Fibroblast of peridontal ligament (primary cell): ENCODE results near the gene SLC9A6.
A peak's percentile ranks its signal among the peaks of the same experiment; 100 is the strongest.

Experiments
- DNase-seq: peaks from one replicate; pipeline ENCODE4 v3.0.0-alpha.2; 2010; ENCODE audit errors: extremely low read depth

Gene SLC9A6

DNA sequence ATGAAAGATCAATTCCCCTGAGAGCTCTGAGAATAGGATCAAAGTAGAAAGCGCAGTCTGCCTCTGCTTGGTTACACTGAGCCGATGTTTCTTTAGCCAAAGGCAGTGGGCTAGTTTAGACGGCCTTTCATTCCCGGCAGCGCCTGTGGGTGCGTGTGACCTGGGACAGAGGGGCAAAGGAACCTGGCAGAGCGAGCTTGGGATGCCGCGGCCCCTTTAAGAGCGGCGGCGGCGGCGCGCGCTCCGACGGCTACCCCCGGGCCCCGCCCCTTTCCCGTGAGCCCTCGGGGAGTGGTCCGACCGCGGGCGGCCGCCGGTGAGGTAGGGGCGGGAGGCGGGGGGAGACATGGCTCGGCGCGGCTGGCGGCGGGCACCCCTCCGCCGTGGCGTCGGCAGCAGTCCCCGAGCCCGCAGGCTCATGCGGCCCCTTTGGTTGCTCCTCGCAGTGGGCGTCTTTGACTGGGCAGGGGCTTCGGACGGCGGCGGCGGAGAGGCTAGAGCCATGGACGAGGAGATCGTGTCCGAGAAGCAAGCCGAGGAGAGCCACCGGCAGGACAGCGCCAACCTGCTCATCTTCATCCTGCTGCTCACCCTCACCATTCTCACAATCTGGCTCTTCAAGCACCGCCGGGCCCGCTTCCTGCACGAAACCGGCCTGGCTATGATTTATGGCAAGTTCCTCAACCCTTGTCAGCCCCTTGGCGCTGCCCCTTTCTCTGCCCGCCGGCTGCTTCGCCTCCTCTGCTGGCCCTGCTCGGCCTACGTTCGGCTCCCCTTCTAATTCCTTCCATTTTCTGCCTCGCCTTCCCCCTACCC is at the start of gene SLC9A6:
Gene SLC9A6, plus strand, starts transcription at position 279 of the 816 bp plus-strand sequence. Its CDS starts 224 bp downstream, at position 503.
- peak; percentile 17 for DNase-seq

DNA sequence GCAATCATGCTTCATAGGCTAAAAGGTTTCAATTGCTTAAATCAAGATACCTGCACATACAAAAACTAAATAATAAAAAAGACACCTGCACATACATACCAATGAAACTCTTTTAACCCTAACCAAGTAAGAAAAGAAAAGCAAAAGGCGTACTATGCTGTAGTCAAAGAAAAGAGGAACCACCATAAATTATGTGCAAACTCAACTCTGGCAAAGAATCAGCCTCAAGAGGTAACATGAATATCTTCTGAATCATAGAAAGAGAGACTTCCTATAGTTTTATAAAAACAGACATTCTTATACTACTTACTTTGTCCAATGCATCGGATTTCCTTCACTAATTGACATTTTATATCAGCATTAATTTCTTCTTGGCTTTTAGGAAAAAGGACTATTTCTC is 40.7 kb upstream of the SLC9A6 start:
- DNase-seq, result no peak

DNA sequence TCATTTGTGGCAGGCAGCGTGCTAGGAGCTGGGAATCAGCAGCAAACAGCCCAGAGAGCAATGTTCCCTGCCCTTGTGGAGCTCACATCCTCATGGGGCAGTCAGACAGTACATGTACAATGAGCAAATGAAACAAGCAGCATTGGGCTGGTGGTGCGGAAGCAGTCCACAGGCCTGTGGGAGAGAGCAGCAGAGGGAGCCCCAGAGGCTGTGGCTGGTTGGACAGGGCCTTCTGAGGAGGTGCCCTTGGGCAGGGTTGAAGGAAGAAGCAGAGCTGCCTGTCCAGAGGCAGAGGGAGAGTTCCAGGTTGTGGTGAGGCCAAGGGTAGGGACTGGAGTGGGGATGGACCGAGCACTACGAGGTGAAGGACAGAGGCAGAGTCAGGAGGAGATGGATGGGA is 33.9 kb upstream of the SLC9A6 start:
- DNase-seq, result no peak

DNA sequence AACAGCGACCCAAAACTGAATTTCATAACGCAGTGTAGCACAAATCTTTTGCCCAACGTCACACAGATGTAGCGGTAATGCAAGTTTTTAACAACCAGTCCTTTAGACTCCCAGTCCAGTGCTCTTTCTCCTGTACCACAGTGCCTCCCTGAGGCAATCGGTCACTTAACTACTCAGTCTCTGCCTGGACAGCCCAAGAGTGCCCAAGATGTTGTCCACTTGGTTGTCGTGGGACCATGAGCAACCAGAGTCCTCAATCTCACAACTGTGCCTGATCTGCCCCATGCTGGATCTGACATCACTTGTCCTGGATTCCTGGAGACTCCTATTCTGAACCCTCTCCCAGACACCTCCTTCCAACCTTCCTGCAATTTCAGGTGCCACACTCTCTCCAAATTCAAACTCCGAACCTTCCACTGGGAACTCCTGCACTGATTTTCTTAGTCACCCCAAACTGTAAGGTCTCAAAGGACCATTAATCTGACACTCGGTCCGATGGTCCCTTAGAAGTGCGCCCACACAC is 12.1 kb upstream of the SLC9A6 start:
- DNase-seq, result peak; percentile 23

DNA sequence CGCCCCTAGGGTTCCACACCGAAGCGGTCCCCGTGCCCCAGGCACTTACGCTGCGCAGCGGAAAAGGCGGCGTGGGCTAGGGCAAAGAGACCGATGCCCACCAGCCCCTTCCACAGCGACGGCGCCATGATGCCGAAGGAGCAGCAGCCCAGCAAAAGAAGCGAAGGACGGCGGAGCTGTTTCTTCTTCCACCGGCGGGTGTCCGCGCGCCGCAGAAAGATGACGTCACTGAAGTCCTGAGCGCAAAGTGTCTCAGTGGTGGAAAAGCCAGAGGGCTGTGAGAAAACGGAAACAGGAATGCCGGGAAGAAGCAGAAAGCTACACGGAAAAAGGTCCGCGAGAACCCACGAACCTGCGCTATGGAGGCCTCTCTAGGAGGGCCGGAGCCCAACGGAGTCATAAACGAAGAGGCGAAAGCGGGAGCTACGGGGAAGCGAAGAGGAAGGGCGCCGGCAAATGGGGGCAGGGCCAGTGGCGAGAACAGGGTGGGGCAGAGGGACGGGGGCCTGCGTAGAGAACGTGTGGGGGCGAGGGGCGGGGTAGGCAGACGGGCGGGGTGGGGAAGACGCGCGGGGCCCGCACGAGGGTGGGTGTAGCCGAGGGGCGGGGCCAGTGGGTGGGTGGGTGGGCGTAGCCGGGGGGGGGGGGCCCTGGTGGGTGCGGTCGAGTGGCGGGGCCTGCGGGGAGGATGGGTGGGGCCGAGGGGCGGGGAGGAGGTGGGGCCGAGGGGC is 11.5 kb upstream of the SLC9A6 start, which contains the start of gene MMGT1:
Gene MMGT1, minus strand, starts transcription at position 441 of the 731 bp plus-strand sequence. Its CDS starts 313 bp downstream, at position 128.
- DNase-seq, result peak; percentile 83

DNA sequence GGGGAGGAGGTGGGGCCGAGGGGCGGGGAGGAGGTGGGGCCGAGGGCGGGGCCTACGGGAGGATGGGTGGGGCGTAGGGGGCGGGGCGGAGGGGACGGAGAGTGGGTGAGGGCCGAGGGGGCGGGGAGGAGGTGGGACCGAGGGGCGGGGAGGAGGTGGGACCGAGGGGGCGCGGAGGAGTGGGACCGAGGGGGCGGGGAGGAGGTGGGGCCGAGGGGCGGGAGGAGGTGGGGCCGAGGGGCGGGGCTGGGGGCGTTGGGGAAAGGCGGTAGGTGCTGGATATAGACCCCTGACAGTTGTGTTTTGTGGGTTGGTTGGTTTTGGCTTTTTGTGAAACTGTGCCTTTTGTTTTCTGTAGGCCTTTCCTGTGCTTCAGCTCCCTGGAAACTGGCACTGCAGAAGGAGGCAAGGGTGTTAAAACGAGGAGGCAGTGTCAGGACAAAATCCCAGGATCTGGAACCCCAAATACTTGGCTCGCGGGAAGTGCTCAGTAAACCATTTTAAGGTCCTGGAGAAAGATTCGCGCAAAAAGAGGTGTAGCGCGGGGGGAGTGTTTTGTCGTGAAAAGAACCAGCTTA is 10.9 kb upstream of the SLC9A6 start:
- peak; percentile 57 for DNase-seq

DNA sequence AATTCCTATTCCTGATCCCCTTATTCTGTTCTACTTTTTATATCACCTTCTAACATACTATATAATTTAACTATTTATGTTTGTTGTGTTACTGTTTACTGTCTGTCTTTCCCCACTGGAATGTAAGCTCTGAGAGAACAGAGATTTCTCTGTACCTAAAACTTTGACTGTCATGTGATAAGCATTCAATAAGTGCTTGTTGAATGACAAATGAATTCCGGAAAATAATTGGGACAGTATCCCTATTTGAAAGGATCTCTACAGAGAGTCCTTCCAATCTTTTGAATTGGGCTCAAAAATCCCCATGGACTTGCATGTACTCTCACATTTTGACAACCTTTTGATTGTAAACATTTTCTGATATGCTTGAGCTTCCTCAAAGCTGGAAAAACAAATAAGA is 9.8 kb upstream of the SLC9A6 start:
- no peak for DNase-seq

DNA sequence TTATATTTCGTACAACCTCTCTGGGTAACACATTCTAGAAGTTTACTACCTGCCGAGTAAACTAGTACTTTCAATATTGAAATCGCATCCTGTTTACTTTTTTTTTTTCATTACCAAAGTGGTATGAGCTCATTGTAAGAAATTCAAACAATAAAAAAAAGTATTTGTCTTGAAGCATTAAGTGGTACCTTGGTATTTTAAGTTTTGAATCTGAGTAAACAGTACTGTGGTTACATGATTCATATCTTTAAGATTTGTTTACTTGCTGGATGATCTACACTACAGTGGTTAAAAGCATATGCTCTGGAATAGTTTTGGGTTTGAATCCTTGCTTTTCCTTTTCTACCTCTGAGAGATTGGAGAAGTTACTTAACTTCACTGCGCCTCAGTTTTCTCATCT is 7.6 kb upstream of the SLC9A6 start:
- DNase-seq, result peak; percentile 67

DNA sequence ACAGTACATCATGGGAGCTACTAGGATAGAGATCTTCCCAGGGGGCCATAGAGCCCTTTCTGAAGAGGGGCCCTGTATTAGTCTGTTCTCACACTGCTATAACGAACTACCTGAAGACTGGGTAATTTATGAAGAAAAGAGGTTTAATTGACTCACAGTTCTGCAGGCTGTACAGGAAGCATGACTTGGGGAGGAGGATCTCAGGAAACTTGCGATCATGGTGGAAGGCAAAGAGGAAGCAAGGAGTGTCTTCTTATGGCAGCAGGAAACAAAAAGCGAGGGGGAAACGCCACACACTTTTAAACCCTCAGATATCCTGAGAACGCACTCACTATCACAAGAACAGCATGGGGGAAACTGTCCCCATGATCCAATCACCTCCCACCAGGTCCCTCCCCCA is 4.2 kb upstream of the SLC9A6 start:
- DNase-seq, result no peak

DNA sequence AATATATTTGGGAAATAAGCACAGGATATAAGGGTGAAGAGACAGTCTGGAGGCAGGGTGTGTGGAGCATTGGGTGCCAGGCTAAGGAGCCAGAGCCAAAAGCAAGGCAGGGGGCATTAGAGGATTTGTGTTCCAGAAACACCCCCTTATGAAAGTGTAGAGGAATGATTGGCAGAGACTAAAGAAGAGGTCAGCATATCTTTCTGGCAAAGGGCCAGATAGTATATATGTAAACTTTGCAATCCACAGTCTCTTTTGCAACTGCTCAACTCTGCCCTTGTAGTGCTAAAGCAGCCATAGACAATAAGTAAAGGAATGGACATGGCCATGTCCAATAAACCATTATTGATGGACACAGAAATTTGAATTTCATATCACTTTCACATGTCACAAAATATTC is 3.6 kb upstream of the SLC9A6 start:
- no peak for DNase-seq

DNA sequence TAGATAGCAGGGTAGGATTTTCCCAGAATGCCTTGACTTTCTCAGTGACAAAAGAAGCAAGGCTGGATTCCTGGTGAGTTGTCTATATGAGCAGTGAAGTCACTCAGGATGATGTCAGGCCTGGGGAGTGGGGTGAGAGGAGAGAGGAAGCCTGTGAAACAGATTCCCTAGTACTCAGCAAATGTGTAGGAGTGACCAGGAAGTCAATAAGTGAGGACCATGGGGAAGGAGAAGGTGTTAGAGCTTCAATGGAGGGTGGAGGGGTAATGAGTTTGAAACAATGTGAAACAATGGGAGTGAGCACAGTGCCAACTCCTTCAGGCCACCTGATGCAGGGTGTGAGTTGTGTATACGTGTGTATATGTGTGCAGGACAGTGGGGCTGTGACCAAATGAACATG is 2.4 kb upstream of the SLC9A6 start:
- DNase-seq, result no peak

DNA sequence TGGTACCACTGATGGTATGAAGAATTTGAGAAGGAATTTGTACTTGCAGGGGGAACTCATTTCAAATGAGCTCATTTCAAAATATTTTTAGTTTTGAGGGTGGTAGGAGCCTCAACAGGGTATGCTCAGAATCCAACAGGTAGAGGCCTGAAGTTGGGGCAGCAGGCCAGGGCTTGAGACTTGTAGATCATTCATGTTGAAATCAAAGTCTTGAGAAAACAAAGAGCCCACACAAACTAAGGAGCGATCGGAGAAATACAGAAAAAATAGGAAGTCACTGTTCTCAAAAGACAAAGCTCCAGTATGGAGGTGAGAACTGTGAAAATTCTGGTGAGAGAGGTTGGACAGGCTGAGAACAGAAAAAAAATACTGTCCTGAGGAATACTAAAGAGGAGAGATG is 979 bp upstream of the SLC9A6 start:
- DNase-seq, result no peak

DNA sequence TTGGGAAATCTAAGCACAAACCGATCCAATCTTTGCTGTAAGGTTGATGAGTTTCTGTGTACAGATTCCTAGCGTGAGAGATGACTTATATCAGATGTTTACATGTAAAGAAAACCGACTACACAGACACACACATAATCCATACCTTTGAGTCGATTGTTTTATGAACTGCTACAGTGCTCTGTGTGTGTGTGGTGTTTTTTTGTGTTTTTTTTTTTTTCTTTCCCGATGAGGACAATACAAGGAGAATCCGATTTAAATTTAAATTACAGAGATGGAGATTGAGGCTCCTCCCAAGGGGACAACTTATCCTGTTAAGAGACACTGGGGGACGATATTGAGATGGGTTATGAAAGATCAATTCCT is 461 bp upstream of the SLC9A6 start:
- peak; percentile 31 for DNase-seq

DNA sequence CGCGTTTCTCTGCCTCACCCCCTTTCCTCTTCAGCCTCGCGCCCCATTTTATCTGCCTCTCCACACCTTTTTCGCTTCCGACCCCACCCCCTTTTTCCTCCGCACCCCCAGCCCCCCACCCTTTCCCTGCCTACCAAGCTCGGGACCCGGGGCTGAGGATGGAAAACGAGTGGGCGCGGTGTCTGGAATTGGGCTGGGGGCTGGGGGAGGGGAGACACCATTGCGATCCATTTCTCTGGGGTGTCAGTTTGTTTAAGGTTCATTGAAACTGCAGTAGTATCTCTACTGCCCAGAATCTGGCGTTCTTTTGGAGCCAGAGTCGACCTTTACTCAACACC is 707 bp downstream of the SLC9A6 start:
- DNase-seq, result no peak

DNA sequence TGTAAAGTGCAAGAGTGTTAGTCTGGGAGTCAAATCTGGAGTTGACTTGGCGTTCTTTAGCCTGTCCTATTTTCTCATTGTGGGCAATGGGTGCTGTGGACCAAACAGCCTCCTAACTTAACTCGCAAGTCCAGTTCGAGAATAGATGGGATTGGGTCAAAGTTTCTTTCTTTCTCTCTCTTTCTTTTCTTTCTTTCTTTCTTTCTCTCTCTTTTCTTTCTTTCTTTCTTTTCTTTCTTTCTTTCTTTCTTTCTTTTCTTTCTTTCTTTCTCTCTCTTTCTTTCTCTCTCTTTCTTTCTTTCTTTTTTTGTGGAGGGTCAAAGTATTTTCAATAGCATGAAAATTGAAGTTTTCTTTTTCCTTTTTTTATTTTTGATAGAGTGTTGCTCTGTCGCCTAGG is 3.0 kb downstream of the SLC9A6 start:
- no peak for DNase-seq

DNA sequence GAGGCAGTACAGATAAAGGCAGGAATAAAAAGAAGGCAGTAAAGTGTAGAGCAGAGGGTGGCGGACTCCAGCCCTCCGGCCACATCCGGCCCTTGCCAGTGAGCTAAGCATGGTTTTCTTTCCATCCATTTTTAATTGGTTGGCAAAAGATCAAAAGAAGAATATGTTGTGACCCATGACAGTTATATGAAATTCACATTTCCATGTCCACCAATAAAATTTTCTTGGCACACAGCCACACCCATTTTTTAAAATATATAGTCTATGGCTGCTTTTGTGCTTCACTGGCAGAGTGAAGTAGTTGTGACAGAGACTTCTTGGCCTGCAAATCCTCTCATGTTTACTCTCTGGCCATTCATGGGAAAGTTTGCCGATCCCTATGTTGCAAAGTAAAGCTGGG is 29.8 kb downstream of the SLC9A6 start:
- no peak for DNase-seq

DNA sequence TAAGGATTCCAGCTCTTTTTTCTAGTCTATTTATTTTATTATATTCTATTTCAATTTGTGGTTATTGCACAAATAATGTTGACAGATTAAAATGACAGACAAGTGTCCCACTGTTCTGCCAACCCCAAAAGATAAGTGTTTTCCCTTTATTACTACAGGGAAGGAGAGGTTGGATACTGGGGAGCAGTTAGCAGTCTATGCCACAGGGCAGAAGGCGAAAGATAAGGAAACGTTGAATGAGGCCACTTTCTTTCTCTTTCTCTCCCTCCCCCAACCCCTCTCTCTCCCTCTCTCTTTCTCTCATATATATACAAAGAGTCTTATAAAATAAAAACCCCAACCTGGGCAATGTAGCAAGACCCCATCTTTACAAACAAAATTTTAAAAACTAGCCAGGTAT is 31.6 kb downstream of the SLC9A6 start:
- DNase-seq, result no peak

DNA sequence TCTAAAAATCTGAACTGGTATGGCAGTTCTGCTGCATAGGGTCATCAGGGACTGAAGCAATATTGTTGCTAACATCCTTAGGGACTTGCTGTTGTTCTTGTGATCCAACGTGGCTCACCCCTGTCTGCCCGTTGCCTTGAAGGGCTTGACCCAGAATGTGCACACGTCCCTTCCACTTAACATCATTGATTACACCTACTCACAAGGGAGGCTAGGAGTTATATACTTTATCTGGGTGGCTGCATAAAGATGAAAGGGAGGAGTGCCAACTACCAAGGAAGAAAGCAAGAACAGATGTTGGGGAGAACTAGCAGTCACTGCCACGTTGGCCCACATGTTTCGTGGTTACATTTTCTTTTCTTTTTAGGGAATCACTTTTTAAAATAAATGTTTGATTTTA is 34.0 kb downstream of the SLC9A6 start:
- no peak for DNase-seq

DNA sequence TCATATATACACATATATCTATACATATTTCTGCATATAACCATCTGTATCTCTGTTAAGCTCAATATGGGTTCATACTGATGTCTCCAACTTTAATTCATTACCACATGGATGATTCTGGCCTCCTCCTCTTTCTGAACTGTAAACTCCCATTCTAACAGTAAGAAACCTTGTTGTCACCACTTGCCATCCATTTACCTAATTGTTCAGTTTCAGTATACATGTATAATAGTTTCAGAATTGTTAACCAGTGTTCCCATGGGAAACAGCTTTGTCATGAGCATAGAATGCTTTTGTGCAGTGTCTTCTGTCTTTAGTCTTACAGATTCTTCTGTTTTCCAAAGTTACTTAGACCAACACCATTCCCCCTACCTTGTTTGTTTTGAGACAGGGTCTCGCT is 35.9 kb downstream of the SLC9A6 start:
- DNase-seq, result no peak

DNA sequence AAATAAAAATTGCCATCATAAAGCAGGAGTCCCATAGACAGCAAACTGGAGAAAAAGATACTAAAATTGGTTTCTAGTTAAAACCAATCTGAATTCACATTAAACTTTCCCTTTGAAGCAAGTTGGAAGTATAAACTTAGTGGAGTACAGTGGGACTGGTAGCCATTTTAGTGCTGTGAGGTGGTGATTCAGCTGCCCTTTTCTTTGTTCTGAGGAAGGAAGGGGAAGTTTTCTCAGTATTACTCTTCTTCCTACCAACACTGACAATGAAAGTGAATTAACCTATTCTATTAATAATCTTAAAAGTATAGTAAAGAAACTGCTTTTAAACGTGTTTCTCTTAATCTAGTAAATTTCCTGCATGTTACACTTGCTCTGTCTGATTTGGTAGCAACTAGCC is 36.7 kb downstream of the SLC9A6 start:
- no peak for DNase-seq

DNA sequence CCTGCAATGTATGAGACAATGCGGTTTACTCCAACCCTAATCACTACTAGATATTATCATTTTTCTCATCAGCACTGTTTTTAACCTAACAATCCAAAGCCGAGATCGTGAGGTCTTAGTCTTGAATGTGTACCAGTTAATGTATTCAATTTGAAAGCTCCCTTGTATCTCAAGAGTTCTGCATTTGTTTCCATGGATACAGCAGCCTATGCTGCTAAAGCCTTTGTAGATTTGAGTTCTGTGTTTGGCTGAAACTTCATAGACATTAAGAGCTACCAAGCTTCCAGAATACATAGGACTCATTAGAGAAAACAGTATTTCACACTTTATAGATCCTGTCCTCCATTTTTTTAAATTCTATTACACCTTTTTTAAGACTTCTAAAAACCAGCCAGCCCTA is 39.9 kb downstream of the SLC9A6 start:
- no peak for DNase-seq

DNA sequence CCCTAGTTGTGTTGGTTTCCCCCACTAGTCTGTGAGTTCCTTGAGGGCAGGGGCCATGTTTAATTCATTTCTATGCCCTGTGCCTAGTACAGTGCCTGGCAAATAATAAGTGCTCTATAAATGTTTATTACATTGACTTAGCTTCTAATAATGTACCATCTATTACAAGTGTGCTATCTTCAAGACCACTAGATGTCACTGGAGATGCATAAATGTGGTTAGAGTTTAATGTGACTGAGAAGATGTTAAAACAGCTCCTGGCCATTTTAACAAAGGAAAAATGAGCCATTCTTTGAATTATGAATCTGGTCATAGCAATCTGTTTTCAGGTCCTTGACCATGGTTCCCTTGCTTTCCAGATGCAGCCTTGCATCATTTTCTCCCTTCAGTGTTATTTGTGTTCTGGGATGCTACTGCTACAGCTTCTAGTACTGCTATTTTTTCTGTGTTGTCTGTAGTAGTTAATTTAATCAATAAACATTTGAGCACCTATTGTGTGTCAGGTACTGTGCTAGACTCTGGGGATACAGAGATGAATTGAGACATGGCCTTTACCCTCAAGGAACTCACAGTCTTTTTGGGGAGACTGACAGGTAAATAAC is 43.2 kb downstream of the SLC9A6 start:
- peak; percentile 83 for DNase-seq
